ENCODE measurements around the gene TGFB1I1.

TGFB1I1 gene

DNA sequence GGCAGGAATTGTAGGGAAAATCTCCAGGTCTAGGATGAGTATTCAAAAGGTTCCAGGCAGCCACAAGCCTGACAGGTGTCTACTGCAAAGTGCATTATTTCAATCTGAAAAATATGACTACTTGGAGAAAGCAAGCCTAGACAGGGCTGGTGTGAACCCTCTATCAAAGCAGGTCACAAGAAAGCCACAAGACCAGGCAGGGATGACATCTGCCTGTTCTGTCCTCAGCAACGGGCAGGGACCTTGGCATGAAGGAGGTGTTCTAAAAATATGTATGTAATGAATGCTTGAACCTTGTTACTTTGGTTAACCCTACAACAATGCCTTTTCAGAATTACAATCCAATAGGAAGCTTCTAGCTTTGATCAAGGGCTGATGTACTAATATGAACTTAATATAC is 42.6 kb upstream of the TGFB1I1 start:
- no peaks in the 10 kb centered on the region for H4K20me1 ChIP-seq (ENCODE audit: control insufficient read depth, insufficient read depth, low read depth, low read length)
- no peaks in the 10 kb centered on the region for H3K36me3 ChIP-seq (ENCODE audit: control insufficient read depth, low read length)
- no peaks in the 10 kb centered on the region for H3K79me2 ChIP-seq (ENCODE audit: control insufficient read depth, low read length)
- no peaks in the 10 kb centered on the region for H3K27me3 ChIP-seq (ENCODE audit: control insufficient read depth, low read length)
- H3K4me2 ChIP-seq (ENCODE audit: low read length) = no peak overlapping the region
- no peaks in the 10 kb centered on the region for H3K4me1 ChIP-seq (ENCODE audit: control insufficient read depth, low read length)
- TF ChIP-seq EZH2phosphoT487 (IDR thresholded peaks at IDR 0.05; ENCODE audit: borderline replicate concordance, low read length) = no peak
- TF ChIP-seq, protein P1, sequence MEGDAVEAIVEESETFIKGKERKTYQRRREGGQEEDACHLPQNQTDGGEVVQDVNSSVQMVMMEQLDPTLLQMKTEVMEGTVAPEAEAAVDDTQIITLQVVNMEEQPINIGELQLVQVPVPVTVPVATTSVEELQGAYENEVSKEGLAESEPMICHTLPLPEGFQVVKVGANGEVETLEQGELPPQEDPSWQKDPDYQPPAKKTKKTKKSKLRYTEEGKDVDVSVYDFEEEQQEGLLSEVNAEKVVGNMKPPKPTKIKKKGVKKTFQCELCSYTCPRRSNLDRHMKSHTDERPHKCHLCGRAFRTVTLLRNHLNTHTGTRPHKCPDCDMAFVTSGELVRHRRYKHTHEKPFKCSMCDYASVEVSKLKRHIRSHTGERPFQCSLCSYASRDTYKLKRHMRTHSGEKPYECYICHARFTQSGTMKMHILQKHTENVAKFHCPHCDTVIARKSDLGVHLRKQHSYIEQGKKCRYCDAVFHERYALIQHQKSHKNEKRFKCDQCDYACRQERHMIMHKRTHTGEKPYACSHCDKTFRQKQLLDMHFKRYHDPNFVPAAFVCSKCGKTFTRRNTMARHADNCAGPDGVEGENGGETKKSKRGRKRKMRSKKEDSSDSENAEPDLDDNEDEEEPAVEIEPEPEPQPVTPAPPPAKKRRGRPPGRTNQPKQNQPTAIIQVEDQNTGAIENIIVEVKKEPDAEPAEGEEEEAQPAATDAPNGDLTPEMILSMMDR (IDR thresholded peaks at IDR 0.05; ENCODE audit: low read depth, low read length, poor library complexity, severe bottlenecking) = no peak
- no peaks in the 10 kb centered on the region for H3K9me3 ChIP-seq (ENCODE audit: control insufficient read depth, insufficient read depth, low read length)
- H3F3A ChIP-seq (ENCODE audit: control insufficient read depth, insufficient read depth) = no peaks in the 10 kb centered on the region
- no peaks in the 10 kb centered on the region for H3K9me2 ChIP-seq (replicated peaks; ENCODE audit: control insufficient read depth, low read length)
- no peak overlapping the region for H3K27ac ChIP-seq (ENCODE audit: low read depth, low read length)
- H3K4me3 ChIP-seq (ENCODE audit: low read length) = no peak overlapping the region

DNA sequence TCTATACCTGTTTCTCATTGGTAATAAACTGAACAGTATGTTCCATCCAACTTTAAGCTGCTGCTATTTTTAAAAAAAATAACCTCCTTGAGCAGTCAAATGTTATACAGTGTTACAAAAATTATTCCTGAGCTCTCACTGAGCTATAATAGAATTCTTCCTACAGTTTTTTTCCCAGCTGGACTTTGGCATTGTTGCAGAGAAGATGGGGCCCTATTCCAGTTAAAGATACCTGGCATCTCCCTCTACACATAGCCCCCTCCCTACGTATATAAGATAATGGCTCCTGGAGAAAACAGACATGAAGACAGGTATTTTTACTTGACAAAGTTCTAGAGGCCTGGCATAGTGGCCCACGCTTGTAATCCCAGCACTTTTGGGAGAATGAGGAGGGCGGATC is 42.2 kb upstream of the TGFB1I1 start:
- no peak for TF ChIP-seq EZH2phosphoT487 (IDR thresholded peaks at IDR 0.05; ENCODE audit: borderline replicate concordance, low read length)
- TF ChIP-seq, protein P1 (IDR thresholded peaks at IDR 0.05; ENCODE audit: low read depth, low read length, poor library complexity, severe bottlenecking) = no peak
- H3F3A ChIP-seq (ENCODE audit: control insufficient read depth, insufficient read depth) = no peaks in the 10 kb centered on the region
- H4K20me1 ChIP-seq (ENCODE audit: control insufficient read depth, insufficient read depth, low read depth, low read length) = no peaks in the 10 kb centered on the region
- H3K4me3 ChIP-seq (ENCODE audit: low read length) = no peak overlapping the region
- no peaks in the 10 kb centered on the region for H3K9me2 ChIP-seq (replicated peaks; ENCODE audit: control insufficient read depth, low read length)
- H3K27ac ChIP-seq (ENCODE audit: low read depth, low read length) = no peak overlapping the region
- no peaks in the 10 kb centered on the region for H3K9me3 ChIP-seq (ENCODE audit: control insufficient read depth, insufficient read depth, low read length)
- no peaks in the 10 kb centered on the region for H3K27me3 ChIP-seq (ENCODE audit: control insufficient read depth, low read length)
- no peak overlapping the region for H3K4me2 ChIP-seq (ENCODE audit: low read length)
- H3K36me3 ChIP-seq (ENCODE audit: control insufficient read depth, low read length) = no peaks in the 10 kb centered on the region
- no peaks in the 10 kb centered on the region for H3K79me2 ChIP-seq (ENCODE audit: control insufficient read depth, low read length)
- no peaks in the 10 kb centered on the region for H3K4me1 ChIP-seq (ENCODE audit: control insufficient read depth, low read length)

DNA sequence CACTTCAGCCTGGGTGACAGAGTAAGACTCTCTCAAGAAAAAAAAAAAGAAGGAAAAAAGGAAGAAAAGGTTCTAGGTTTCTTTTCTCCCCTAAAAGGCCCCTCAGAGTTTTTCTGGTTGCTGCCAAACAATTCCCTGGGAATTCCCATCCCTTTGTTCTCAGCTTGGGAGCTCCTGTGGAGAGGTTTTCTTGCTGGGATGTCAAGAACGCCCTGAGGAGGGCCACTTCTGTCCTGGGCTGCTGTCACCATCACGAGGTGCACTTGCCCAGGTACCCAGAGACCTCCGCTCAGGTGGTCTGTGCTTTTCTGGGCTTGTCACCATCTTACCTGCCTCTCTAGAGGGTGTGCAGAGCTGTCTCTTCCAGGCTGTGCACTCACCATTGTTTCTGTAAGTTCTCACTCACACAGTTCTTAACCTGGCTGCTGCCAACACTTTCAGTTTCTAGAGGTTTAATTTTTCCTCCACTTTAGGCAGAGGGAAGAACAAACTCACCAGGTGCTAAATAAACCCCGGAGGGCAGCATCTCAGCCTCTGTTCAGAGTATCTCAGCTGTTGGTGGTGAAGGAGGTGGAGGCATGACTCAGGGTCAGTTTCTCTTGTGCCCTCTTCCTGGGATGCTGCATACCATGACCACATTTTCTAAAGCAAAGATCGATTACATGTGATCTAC is 41.4 kb upstream of the TGFB1I1 start:
- H3F3A ChIP-seq (ENCODE audit: control insufficient read depth, insufficient read depth) = no peaks in the 10 kb centered on the region
- H3K9me2 ChIP-seq (replicated peaks; ENCODE audit: control insufficient read depth, low read length) = no peaks in the 10 kb centered on the region
- no peaks in the 10 kb centered on the region for H3K27me3 ChIP-seq (ENCODE audit: control insufficient read depth, low read length)
- no peak overlapping the region for H3K27ac ChIP-seq (ENCODE audit: low read depth, low read length)
- no peak overlapping the region for H3K4me2 ChIP-seq (ENCODE audit: low read length)
- H3K36me3 ChIP-seq (ENCODE audit: control insufficient read depth, low read length) = no peaks in the 10 kb centered on the region
- H3K9me3 ChIP-seq (ENCODE audit: control insufficient read depth, insufficient read depth, low read length) = no peaks in the 10 kb centered on the region
- TF ChIP-seq EZH2phosphoT487 (IDR thresholded peaks at IDR 0.05; ENCODE audit: borderline replicate concordance, low read length) = no peak
- TF ChIP-seq, protein P1 (IDR thresholded peaks at IDR 0.05; ENCODE audit: low read depth, low read length, poor library complexity, severe bottlenecking) = no peak
- no peaks in the 10 kb centered on the region for H3K79me2 ChIP-seq (ENCODE audit: control insufficient read depth, low read length)
- no peaks in the 10 kb centered on the region for H3K4me1 ChIP-seq (ENCODE audit: control insufficient read depth, low read length)
- no peak overlapping the region for H3K4me3 ChIP-seq (ENCODE audit: low read length)
- H4K20me1 ChIP-seq (ENCODE audit: control insufficient read depth, insufficient read depth, low read depth, low read length) = no peaks in the 10 kb centered on the region
